K562 (cell line): Measurements from ENCODE around the gene PCDH9. TPM values are rescaled to one million over a fixed set of nuclear protein-coding genes. Genes with fewer than 3 reads are reported as not detected.

Experiments used
- ATAC-seq: fragments of 200-7000 bp; cut with Tn5 transposase; 3 replicates; pipeline ENCODE4 v1.9.1; 2020; ENCODE audit warnings: moderate library complexity
- BruUV-seq: library from RNA; stranded (reverse); fragments of 400-500 nt; replicated peaks from 2 replicates; lab custom pipeline; 2021; lab: Mats Ljungman, UMichigan
- CTCF ChIA-PET: fragments of 300-600 bp; formaldehyde crosslinking; extraction: SDS; loops from one replicate; lab custom pipeline; 2021; ENCODE audit warnings: low intra/inter-chr PET ratio; lab: Yijun Ruan, JAX
- POLR2A ChIA-PET: fragments of 300-600, 350-650 bp; sonication (Branson Sonifier 250); formaldehyde crosslinking; extraction: SDS; loops from one replicate; lab custom pipeline; 2021; ENCODE audit warnings: antibody characterized with exemption, inconsistent platforms; lab: Yijun Ruan, JAX
- DNase-seq, 4 experiments: peaks; one replicate each; pipeline versions ENCODE4 v3.0.0 to v3.0.0-alpha.2; 2011 to 2018; ENCODE audit warnings: low spot score in 3 of 4, mixed read lengths in 3 of 4; ENCODE audit errors: extremely low read depth in 1 of 4
- FAIRE-seq: peaks from 2 replicates; lab custom pipeline; 2011; peaks lifted over from hg19 to GRCh38; lab: Jason Lieb, UNC
- H2AFZ ChIP-seq: 2 replicates; pipeline ENCODE4 v1.6.0; 2011; ENCODE audit warnings: low read depth, low read length, control low read depth, inconsistent platforms
- H3K27ac ChIP-seq: fragments of 200-600 bp; 3 replicates; pipeline ENCODE4 v1.8.0; 2011; ENCODE audit warnings: low read depth, mild to moderate bottlenecking, control low read depth, inconsistent platforms, low read length, moderate library complexity, mixed read lengths; ENCODE audit errors: extremely low read depth
- H3K27me3 ChIP-seq, 2 experiments: fragments of 300-600 bp in 1 of 2; 2 replicates in 1 of 2; 3 replicates in 1 of 2; pipeline versions ENCODE4 v1.6.0 to v1.8.0; 2011; ENCODE audit warnings: inconsistent platforms in 2 of 2, low read length in 2 of 2, mild to moderate bottlenecking in 1 of 2, mixed read lengths in 1 of 2, moderate library complexity in 1 of 2; ENCODE audit not compliant: control insufficient read depth in 2 of 2, insufficient read depth in 2 of 2
- H3K36me3 ChIP-seq: fragments of 300-600 bp; 3 replicates; pipeline ENCODE4 v1.8.0; 2011; ENCODE audit warnings: mild to moderate bottlenecking, low read length, inconsistent platforms; ENCODE audit not compliant: control insufficient read depth, insufficient read depth
- H3K4me1 ChIP-seq, 2 experiments: fragments of 200-600 bp in 1 of 2; replicated peaks in 1 of 2; 2 replicates in 1 of 2; 3 replicates in 1 of 2; pipeline versions ENCODE4 v1.5.1 to v1.8.0; 2011; ENCODE audit warnings: inconsistent platforms in 2 of 2, low read length in 2 of 2, mild to moderate bottlenecking in 1 of 2, mixed read lengths in 1 of 2, moderate library complexity in 1 of 2; ENCODE audit not compliant: control insufficient read depth in 2 of 2, insufficient read depth in 2 of 2
- H3K4me2 ChIP-seq: 2 replicates; pipeline ENCODE4 v1.6.1; 2011; ENCODE audit warnings: low read length, control low read depth, inconsistent platforms, mixed read lengths; ENCODE audit not compliant: insufficient read depth
- H3K4me3 ChIP-seq: fragments of 200-600 bp; sonication (generic), shearing (Covaris generic); 2 replicates; pipeline ENCODE4 v1.5.1; 2016; ENCODE audit warnings: control low read depth, inconsistent platforms
- H3K79me2 ChIP-seq: fragments of 200-600 bp; 3 replicates; pipeline ENCODE4 v1.8.0; 2011; ENCODE audit warnings: low read length, inconsistent platforms; ENCODE audit not compliant: control insufficient read depth, insufficient read depth
- H3K9ac ChIP-seq, 2 experiments: 2 replicates each; pipeline versions ENCODE4 v1.6.0 to v1.6.1; 2011; ENCODE audit warnings: low read depth in 2 of 2, low read length in 2 of 2, control low read depth in 1 of 2, inconsistent platforms in 1 of 2, mild to moderate bottlenecking in 1 of 2, mixed read lengths in 1 of 2; ENCODE audit not compliant: insufficient read depth in 1 of 2
- H3K9me1 ChIP-seq: one replicate; pipeline ENCODE4 v1.6.0; 2011; ENCODE audit warnings: inconsistent platforms, mild to moderate bottlenecking, low read length, moderate library complexity; ENCODE audit not compliant: control insufficient read depth, insufficient read depth
- H3K9me3 ChIP-seq: replicated peaks from 2 replicates; pipeline ENCODE4 v1.5.1; 2011; ENCODE audit warnings: low read depth, low read length, inconsistent platforms; ENCODE audit not compliant: control insufficient read depth, insufficient read depth
- H4K20me1 ChIP-seq: replicated peaks from 2 replicates; pipeline ENCODE4 v1.6.1; 2011; ENCODE audit warnings: low read length, inconsistent platforms, mixed read lengths; ENCODE audit not compliant: control insufficient read depth, insufficient read depth
- CHD1 ChIP-seq: fragments of 200-600 bp; sonication (generic); IDR thresholded peaks from one replicate; pipeline ENCODE4 v1.6.1; 2012; ENCODE audit warnings: mild to moderate bottlenecking, moderate library complexity, low read length, inconsistent platforms
- E2F4 ChIP-seq: sonication (generic); formaldehyde crosslinking; IDR thresholded peaks from 2 replicates; pipeline ENCODE4 v1.8.0; 2022; ENCODE audit warnings: mild to moderate bottlenecking, low read depth, missing genetic modification reagents
- HDGF ChIP-seq: fragments of 450-650 bp; IDR thresholded peaks from 2 replicates; pipeline ENCODE4 v1.6.1; 2016
- ID3 ChIP-seq, 2 experiments: fragments of 250-450 bp in 1 of 2; fragments of 450-650 bp in 1 of 2; sonication (Bioruptor Pico) in 1 of 2; IDR thresholded peaks; 2 replicates each; pipeline versions ENCODE4 v1.6.1 to v1.8.0; 2016 to 2021; ENCODE audit warnings: mild to moderate bottlenecking in 2 of 2, moderate library complexity in 2 of 2, missing compliant biosample characterization in 1 of 2, missing genetic modification characterization in 1 of 2
- JUNB ChIP-seq: fragments of 450-650 bp; formaldehyde crosslinking; conservative IDR thresholded peaks from 2 replicates; pipeline ENCODE4 v1.4.0; 2020; ENCODE audit warnings: mild to moderate bottlenecking
- MAFG ChIP-seq: fragments of 450-650 bp; conservative IDR thresholded peaks from 2 replicates; pipeline ENCODE4 v1.6.1; 2016; ENCODE audit warnings: missing genetic modification characterization, missing compliant biosample characterization
- MEF2D ChIP-seq: conservative IDR thresholded peaks from 2 replicates; pipeline ENCODE4 v1.6.1; 2016; ENCODE audit warnings: low read depth, missing genetic modification characterization, missing compliant biosample characterization
- NFE2 ChIP-seq: IDR thresholded peaks from 2 replicates; pipeline ENCODE4 v1.6.1; 2014; ENCODE audit warnings: antibody characterized with exemption, low read depth
- PCBP2 ChIP-seq: fragments of 200-400 bp; formaldehyde crosslinking; IDR thresholded peaks from 2 replicates; pipeline ENCODE4 v1.6.1; 2018; ENCODE audit warnings: low read length, low read depth, mild to moderate bottlenecking, moderate library complexity; ENCODE audit not compliant: poor library complexity, severe bottlenecking
- POLR2B ChIP-seq: fragments of 450-650 bp; IDR thresholded peaks from 2 replicates; pipeline ENCODE4 v1.6.1; 2018; ENCODE audit warnings: low read depth; ENCODE audit not compliant: partially characterized antibody
- RCOR1 ChIP-seq, 2 experiments: IDR thresholded peaks; 2 replicates each; pipeline ENCODE4 v1.6.1; 2012; ENCODE audit warnings: low read depth in 2 of 2, low read length in 2 of 2, borderline replicate concordance in 1 of 2, improper control_type of control experiment in 1 of 2
- RUNX1 ChIP-seq: sonication (generic); IDR thresholded peaks from 2 replicates; pipeline ENCODE4 v1.6.1; 2016; ENCODE audit warnings: antibody characterized with exemption, low read depth
- ZBTB43 ChIP-seq: sonication (generic); formaldehyde crosslinking; IDR thresholded peaks from 2 replicates; pipeline ENCODE4 v1.8.0; 2023; ENCODE audit warnings: mild to moderate bottlenecking, missing genetic modification reagents
- ZNF316 ChIP-seq: fragments of 450-650 bp; IDR thresholded peaks from 2 replicates; pipeline ENCODE4 v1.6.1; 2016
- WGBS: fragments of 100-300 bp; shearing (Covaris generic); methylation state at CpG from one replicate; pipeline ENCODE4 v1.1.6; 2016; ENCODE audit warnings: low coverage, mixed read lengths; ENCODE audit not compliant: insufficient coverage; ENCODE audit errors: missing lambda C conversion rate; 5-methylcytosine and 5-hydroxymethylcytosine counted together
- in situ Hi-C: fragments of 300-500 bp; cut with MboI; formaldehyde crosslinking; loops from 4 replicates; pipeline ENCODE4 v1.15.0; 2018; ENCODE audit warnings: inconsistent platforms, mixed read lengths
- intact Hi-C: fragments of 100-400 bp; cut with micrococcal nuclease; formaldehyde crosslinking; loops from 2 replicates; pipeline ENCODE4 v1.14.2; 2022
- polyA plus RNA-seq, 8 experiments: library from polyadenylated mRNA; depleted of rRNA in 4 of 8; stranded (reverse) in 5 of 8; unstranded in 3 of 8; fragments of >200 nt; fragmentation: Nextera tagmentation in 2 of 8; fragmentation: Illumina TruSeq in 1 of 8; extraction: Ambion mirVana in 2 of 8; extraction: Trizol in 1 of 8; gene quantifications; 2 replicates each; pipeline versions ENCODE4 v1.2.1 to v1.2.3, GENCODE V29; 2011 to 2014; ENCODE audit warnings: inconsistent platforms in 1 of 8, missing spikeins in 1 of 8
- total RNA-seq, 7 experiments: library from RNA; depleted of rRNA in 6 of 7; stranded (reverse); fragments of >200 nt in 6 of 7; fragmentation: Illumina TruSeq in 2 of 7; extraction: Trizol in 2 of 7; gene quantifications; 2 replicates each; pipeline versions ENCODE4 v1.2.1 to v1.2.3, GENCODE V29; 2011 to 2021; ENCODE audit warnings: low replicate concordance in 1 of 7

The PCDH9 gene
- total and polyA plus RNA-seq, 9 of the 15 experiments (the other 6 are each of a cell fraction or from before 2014, with no cell fraction given): 1.1 to 6.7 (median 4.9) TPM

GRCh38 chr13:66558506-66558905, 671.6 kb downstream of the PCDH9 start:
- H3K36me3 ChIP-seq: no peaks in the 10 kb centered on the region
- CTCF ChIA-PET: no interaction called here
- H3K4me2 ChIP-seq: no peak overlapping the region
- in situ Hi-C loops (no loop called here), intact Hi-C loops (no loop called here)
- peak; percentile 85 for ATAC-seq
- peak overlapping the region; percentile 40; the same call in 1 of the 3 replicates for H3K27ac ChIP-seq
- peak in 1 of 4 experiments; percentile 23 for DNase-seq
- no peak for FAIRE-seq
- H4K20me1 ChIP-seq: no peaks in the 10 kb centered on the region
- H3K9me3 ChIP-seq: 0 out of 2 replicates have a peak, but pooled peaks cover 2% of the 10 kb centered on the region
- no peak overlapping the region for H2AFZ ChIP-seq
- H3K27me3 ChIP-seq: no peaks in the 10 kb centered on the region
- no peak overlapping the region for H3K4me3 ChIP-seq
- no peaks in the 10 kb centered on the region for H3K79me2 ChIP-seq
- POLR2A ChIA-PET: interaction anchor here (0.9 kb wide), 1 partner anchor 79 kb away, joined by 3 read pairs; no protein-coding TSS in a partner anchor
- WGBS: 14% methylated on average over 2 of the region's 2 CpGs
- no peak overlapping the region for H3K9ac ChIP-seq
- H3K9me1 ChIP-seq: no peaks in the 10 kb centered on the region
- H3K4me1 ChIP-seq: no peaks in the 10 kb centered on the region; a peak in 3 of 5 replicates
- TF ChIP-seq HDGF (no peak), E2F4 (CRISPR knock-in tag) (no peak), ZBTB43 (no peak), ID3 (CRISPR knock-in tag; IDR thresholded peaks at IDR 0.05) (no peak), ID3 (tag; IDR thresholded peaks at IDR 0.05) (no peak), JUNB (CRISPR knock-in tag) (no peak), NFE2 (0 out of 2 replicates have a peak, but pooled peaks have one; percentile 38), MEF2D (tag) (no peak), MAFG (peak; percentile 23; the same call in 1 of the 2 replicates), ZNF316 (no peak), RCOR1 (IDR thresholded peaks at IDR 0.05; ENCODE audit: borderline replicate concordance in 1 of 2, low read depth in 2 of 2, low read length in 2 of 2) (no peak), PCBP2 (no peak), CHD1 (no peak), POLR2B (no peak), RUNX1 (no peak)
- no TSS peak for BruUV-seq
